Upper lobe of left lung (tissue), 6 donors: ENCODE results near the gene SGCD. TPM values are rescaled to one million over a fixed set of nuclear protein-coding genes. Genes with fewer than 3 reads are reported as not detected.

Source experiments
- ATAC-seq, 2 donors: fragments of 200-7000 bp; cut with Tn5 transposase; one replicate each; pipeline ENCODE4 v1.9.1; 2022; ENCODE audit warnings: mild to moderate bottlenecking in 2 of 2, moderate library complexity in 2 of 2; ENCODE audit not compliant: low FRiP score in 2 of 2
- DNase-seq, 2 donors: peaks; one replicate each; pipeline ENCODE4 v3.0.0-alpha.2; 2019 to 2020
- H3K27ac ChIP-seq, 4 donors: fragments of 200-600 bp; sonication (generic); one replicate each; pipeline ENCODE4 v1.5.1; 2016 to 2019
- H3K27me3 ChIP-seq, 4 donors: fragments of 200-600 bp; sonication (generic); one replicate each; pipeline ENCODE4 v1.5.1; 2017 to 2019
- H3K36me3 ChIP-seq, 4 donors: fragments of 200-600 bp; sonication (generic); one replicate each; pipeline ENCODE4 v1.5.1; 2016 to 2019
- H3K4me1 ChIP-seq, 4 donors: fragments of 200-600 bp; sonication (generic); one replicate each; pipeline ENCODE4 v1.5.1; 2018 to 2019
- H3K4me3 ChIP-seq, 4 donors: fragments of 200-600 bp; sonication (generic); one replicate each; pipeline ENCODE4 v1.5.1; 2017 to 2019; ENCODE audit warnings: mild to moderate bottlenecking in 2 of 4, moderate library complexity in 1 of 4
- H3K9me3 ChIP-seq, 4 donors: fragments of 200-600 bp; sonication (generic); one replicate each; pipeline ENCODE4 v1.5.1; 2018 to 2019
- EP300 ChIP-seq, 4 donors: sonication (generic); formaldehyde crosslinking; IDR thresholded peaks; one replicate each; pipeline ENCODE4 v1.5.1; 2017; ENCODE audit warnings: antibody characterized with exemption in 4 of 4, control low read depth in 2 of 4
- POLR2A ChIP-seq, 4 donors: fragments of 450-650 bp; IDR thresholded peaks; one replicate each; pipeline ENCODE4 v1.5.1; 2016 to 2017; ENCODE audit warnings: antibody characterized with exemption in 4 of 4, mild to moderate bottlenecking in 2 of 4
- POLR2AphosphoS5 ChIP-seq, 2 donors: sonication (generic); formaldehyde crosslinking; IDR thresholded peaks; one replicate each; pipeline ENCODE4 v1.5.1; 2017; ENCODE audit warnings: antibody characterized with exemption in 2 of 2
- WGBS, 2 donors: methylation state at CpG; one replicate each; pipeline ENCODE4 v1.1.5; 2017 to 2018; 5-methylcytosine and 5-hydroxymethylcytosine counted together
- total RNA-seq, 6 donors: library from RNA; depleted of rRNA in 4 of 6; stranded (reverse); fragments of >200 nt in 4 of 6; gene quantifications; one replicate each; pipeline versions ENCODE4 v1.1.0 to v1.2.1, GENCODE V29; 2016 to 2021
- TF ChIP-seq, protein P1 (sequence below), 6 experiments: fragments of 450-650 bp in 4 of 6; fragments of 200-600 bp in 2 of 6; sonication (generic) in 2 of 6; IDR thresholded peaks; one replicate each; pipeline ENCODE4 v1.5.1; 2016 to 2019; ENCODE audit warnings: antibody characterized with exemption in 6 of 6
- donor health status: DM: no; HTN: no; CAD: no; lungs with moderate emphysema.
- donor health status: DM: no; HTN: yes; CAD: no; lungs with severe emphysema.

SGCD gene
- total RNA-seq, 6 donors from 2014 or later, result 1.0 to 7.8 (median 1.8) TPM

- H3K36me3 ChIP-seq, result no peaks in the 10 kb centered on the region
- TF ChIP-seq, protein P1, sequence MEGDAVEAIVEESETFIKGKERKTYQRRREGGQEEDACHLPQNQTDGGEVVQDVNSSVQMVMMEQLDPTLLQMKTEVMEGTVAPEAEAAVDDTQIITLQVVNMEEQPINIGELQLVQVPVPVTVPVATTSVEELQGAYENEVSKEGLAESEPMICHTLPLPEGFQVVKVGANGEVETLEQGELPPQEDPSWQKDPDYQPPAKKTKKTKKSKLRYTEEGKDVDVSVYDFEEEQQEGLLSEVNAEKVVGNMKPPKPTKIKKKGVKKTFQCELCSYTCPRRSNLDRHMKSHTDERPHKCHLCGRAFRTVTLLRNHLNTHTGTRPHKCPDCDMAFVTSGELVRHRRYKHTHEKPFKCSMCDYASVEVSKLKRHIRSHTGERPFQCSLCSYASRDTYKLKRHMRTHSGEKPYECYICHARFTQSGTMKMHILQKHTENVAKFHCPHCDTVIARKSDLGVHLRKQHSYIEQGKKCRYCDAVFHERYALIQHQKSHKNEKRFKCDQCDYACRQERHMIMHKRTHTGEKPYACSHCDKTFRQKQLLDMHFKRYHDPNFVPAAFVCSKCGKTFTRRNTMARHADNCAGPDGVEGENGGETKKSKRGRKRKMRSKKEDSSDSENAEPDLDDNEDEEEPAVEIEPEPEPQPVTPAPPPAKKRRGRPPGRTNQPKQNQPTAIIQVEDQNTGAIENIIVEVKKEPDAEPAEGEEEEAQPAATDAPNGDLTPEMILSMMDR (IDR thresholded peaks at IDR 0.05), result no peak
- TF ChIP-seq EP300 (IDR thresholded peaks at IDR 0.05), result no peak
- TF ChIP-seq POLR2AphosphoS5 (IDR thresholded peaks at IDR 0.05), result no peak
- no peak for TF ChIP-seq POLR2A (IDR thresholded peaks at IDR 0.05)
- no peak for DNase-seq
- no peaks in the 10 kb centered on the region for H3K9me3 ChIP-seq
- no peaks in the 10 kb centered on the region for H3K4me1 ChIP-seq
- no peaks in the 10 kb centered on the region for H3K27me3 ChIP-seq
- H3K27ac ChIP-seq, result no peak overlapping the region
- no peak overlapping the region for H3K4me3 ChIP-seq
- ATAC-seq, result no peak
Measured at GRCh38 chr5:156590978-156591377, 264.0 kb downstream of the SGCD start.

DNA sequence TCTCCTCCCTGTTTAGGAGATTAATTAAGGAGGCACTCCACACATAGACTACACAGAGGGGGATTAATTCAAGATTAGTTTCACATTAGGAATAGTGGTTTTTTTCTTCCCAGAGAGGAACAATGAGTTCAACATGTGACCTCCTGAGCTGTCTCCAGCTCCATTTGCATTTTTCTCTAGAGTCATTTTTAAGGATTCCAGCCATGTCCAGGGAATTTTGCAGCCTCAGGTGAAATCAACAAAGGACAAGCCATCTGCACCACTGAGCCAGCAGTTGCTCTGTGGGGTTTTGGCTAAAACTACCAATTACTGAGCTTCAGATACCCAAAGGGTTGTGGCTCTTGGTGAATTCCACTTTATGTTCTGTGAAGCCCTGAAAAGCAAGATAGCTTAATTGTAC is 264.7 kb downstream of the SGCD start:
- Histone ChIP-seq H3K36me3 (no peaks in the 10 kb centered on the region), H3K9me3 (no peaks in the 10 kb centered on the region), H3K4me1 (no peaks in the 10 kb centered on the region), H3K27me3 (no peaks in the 10 kb centered on the region), H3K27ac (no peak overlapping the region), H3K4me3 (no peak overlapping the region)
- DNase-seq (no peak), ATAC-seq (no peak)
- no peak for TF ChIP-seq POLR2A (IDR thresholded peaks at IDR 0.05)
- TF ChIP-seq, protein P1 (IDR thresholded peaks at IDR 0.05), result no peak
- no peak for TF ChIP-seq EP300 (IDR thresholded peaks at IDR 0.05)
- no peak for TF ChIP-seq POLR2AphosphoS5 (IDR thresholded peaks at IDR 0.05)

GRCh38 chr5:156593546-156593945 is 266.6 kb downstream of the SGCD start:
- no peak for TF ChIP-seq POLR2AphosphoS5 (IDR thresholded peaks at IDR 0.05)
- TF ChIP-seq, protein P1 (IDR thresholded peaks at IDR 0.05), result no peak
- no peak for TF ChIP-seq POLR2A (IDR thresholded peaks at IDR 0.05)
- no peak for TF ChIP-seq EP300 (IDR thresholded peaks at IDR 0.05)
- no peak for DNase-seq
- ATAC-seq, result no peak
- Histone ChIP-seq H3K27ac (no peak overlapping the region), H3K4me1 (no peaks in the 10 kb centered on the region), H3K4me3 (no peak overlapping the region), H3K27me3 (no peaks in the 10 kb centered on the region), H3K9me3 (no peaks in the 10 kb centered on the region), H3K36me3 (no peaks in the 10 kb centered on the region)
- WGBS, 2 donors, result 77 to 79% methylated on average over 1 of the region's 1 CpG

DNA sequence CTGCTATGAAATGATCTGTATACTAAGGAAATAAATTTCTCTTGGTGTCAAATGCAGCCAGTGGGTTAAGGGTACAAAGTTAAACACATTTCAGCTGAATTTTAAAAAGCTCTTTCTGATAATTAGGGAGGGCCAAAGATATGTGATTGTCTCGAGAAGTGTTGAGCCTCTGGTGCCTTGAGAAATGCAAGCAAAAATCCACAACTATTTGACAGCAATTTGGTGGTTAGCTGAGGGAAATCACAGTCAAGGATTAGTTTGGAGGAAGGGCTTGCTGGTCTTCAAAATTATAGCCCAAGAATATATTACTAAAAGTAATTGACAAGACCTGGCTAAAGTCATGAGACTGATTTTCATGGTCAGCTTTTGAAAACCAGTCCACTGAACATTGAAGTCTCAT is 267.4 kb downstream of the SGCD start:
- no peak for TF ChIP-seq POLR2A (IDR thresholded peaks at IDR 0.05)
- no peak for TF ChIP-seq POLR2AphosphoS5 (IDR thresholded peaks at IDR 0.05)
- TF ChIP-seq EP300 (IDR thresholded peaks at IDR 0.05), result no peak
- TF ChIP-seq, protein P1 (IDR thresholded peaks at IDR 0.05), result no peak
- ATAC-seq, result no peak
- Histone ChIP-seq H3K36me3 (no peaks in the 10 kb centered on the region), H3K9me3 (no peaks in the 10 kb centered on the region), H3K27me3 (no peaks in the 10 kb centered on the region), H3K4me3 (no peak overlapping the region), H3K4me1 (no peaks in the 10 kb centered on the region), H3K27ac (no peak overlapping the region)
- DNase-seq, result no peak
- 54 to 63% methylated on average over 1 of the region's 1 CpG for WGBS, 2 donors

- Histone ChIP-seq H3K9me3 (no peaks in the 10 kb centered on the region), H3K27me3 (no peaks in the 10 kb centered on the region), H3K4me3 (no peak overlapping the region), H3K36me3 (no peaks in the 10 kb centered on the region), H3K4me1 (no peaks in the 10 kb centered on the region), H3K27ac (no peak overlapping the region)
- DNase-seq, result peak in 1 of 2 donors; percentile 28
- peak; percentile 66 to 81 for ATAC-seq
- TF ChIP-seq POLR2AphosphoS5 (IDR thresholded peaks at IDR 0.05) (peak; percentile 69 to 83), POLR2A (IDR thresholded peaks at IDR 0.05) (no peak), EP300 (IDR thresholded peaks at IDR 0.05) (peak in 2 of 4 donors; percentile 64 to 67)
- TF ChIP-seq, protein P1 (IDR thresholded peaks at IDR 0.05), result peak in 1 of 6 experiments; percentile 22
- 42 to 59% methylated on average over 4 of the region's 4 CpGs for WGBS, 2 donors
Measured at GRCh38 chr5:156595132-156595787, 268.3 kb downstream of the SGCD start.
